GM18909 (cell line): Measurements from ENCODE around the gene SAG.
A peak's percentile ranks its signal among the peaks of the same experiment; 100 is the strongest.

ENCODE experiments used
- ATAC-seq: cut with Tn5 transposase; IDR thresholded peaks from one replicate; pipeline ENCODE4 v1.9.1; 2021; ENCODE audit warnings: mild to moderate bottlenecking; ENCODE audit not compliant: unreplicated experiment, poor library complexity

SAG gene

DNA sequence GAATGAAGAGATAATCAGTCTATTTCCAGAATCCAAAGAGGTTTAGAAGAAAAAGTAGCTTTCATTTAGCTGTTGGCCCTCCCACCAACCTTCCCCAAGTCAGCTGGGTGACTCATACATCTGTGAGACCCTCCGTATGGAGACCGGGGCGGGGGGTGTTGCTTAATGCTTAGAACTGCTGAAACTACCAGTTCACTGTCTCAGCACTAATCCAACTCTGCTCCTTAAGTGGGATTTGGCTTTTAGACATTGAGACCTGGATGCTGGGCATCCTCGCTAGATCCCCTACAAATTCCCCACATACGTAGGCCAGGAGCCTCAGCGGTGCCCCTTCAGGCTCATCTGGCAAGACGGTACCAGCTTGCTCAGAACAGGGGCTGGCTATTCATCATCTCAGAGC, at the start of gene SAG:
SAG (plus strand) TSS at position 252 of the 400 bp plus-strand sequence. CDS start 1,374 bp downstream, outside the sequence.
- ATAC-seq, result no peak

DNA sequence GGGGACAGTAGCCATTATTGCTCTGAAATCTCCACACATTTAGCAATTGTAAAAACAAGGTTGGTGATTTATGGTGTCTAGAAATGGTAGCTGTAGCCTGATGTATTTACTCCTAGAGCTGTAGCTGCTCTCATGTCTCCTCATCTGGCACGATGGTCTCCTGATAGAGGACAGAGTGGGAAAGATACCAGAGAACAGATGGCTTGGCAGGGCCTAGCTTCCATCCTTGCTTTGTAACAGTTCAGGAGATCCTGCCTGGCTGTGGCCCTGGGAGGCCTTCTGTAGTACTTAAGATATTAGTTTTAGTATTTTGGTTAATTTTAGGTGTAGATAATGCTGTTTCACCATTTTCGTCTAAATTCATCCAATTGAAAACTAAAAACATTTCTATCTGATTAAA, 49.4 kb upstream of the SAG start:
- ATAC-seq, result no peak

DNA sequence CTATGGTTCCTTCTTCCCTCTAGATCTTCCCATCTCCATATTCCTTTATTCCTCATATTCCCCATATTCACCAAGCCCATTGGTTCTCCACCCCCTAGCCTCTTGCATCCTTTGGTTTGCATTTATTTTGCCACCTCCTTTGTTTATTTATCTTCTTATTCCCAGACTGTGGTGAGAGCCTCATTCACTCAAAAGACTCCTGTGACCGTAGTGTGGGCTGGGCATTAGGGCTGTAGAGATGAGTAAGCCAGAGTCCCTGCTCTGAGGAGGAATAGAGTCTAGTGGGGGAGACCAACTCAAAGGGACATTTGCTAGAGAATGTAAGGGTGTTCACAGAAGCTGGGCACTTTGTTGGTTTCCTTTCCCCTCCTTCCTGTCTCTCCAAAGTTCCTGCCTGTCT, 47.9 kb upstream of the SAG start:
- no peak for ATAC-seq

DNA sequence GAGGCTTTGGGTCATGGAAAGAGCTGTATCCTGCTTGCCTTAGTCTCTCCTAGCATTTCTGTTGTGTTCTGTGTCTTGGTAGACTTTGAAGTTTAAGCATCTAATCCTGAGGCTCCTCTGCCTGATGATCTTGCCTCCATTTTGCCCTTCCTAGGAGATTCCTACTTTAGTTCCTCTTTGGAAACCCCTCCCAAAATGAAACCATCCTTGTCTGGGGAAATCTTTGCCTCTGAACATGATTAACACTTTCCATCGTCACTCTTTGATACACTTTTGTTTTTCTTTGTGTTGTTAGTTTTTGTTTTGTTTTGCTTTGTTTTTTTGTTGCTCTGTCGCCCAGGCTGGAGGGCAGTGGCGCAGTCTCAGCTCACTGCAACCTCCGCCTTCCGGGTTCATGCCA, 47.0 kb upstream of the SAG start:
- no peak for ATAC-seq

DNA sequence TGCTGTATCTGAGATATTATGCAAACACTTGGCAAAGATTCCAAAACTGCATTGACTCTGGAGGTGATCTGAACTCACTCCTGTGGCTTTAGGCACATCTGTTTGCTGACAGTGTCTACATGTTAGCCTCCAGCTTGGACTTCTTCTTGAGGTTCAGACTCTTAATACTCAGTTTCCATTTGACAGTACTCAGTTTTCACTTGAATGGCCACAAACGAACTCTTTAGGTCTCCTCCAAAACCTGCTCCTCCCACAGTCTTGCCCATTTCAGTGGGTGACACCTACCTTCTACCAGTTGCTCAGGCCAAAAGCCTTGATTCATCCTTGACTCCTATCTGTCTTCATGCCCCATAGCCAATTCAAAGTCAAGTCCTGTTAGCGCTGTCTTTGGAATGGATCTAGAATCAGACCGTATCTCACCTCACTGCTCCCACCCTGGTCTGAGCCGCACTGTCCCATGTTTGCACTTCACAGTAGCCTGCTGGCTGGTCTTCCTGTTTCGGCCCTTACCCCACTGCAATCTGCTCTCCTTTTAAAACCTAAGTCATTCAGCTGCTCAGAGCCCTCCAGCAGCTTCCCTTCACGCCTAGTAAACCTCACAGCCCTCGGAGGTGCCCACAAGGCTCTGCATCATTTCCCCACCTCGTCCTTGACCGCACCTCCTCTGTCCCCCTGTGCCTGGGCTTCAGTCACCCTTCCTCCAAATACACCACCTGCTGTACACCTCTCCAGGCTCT, 45.6 kb upstream of the SAG start:
- ATAC-seq, result peak; percentile 62

DNA sequence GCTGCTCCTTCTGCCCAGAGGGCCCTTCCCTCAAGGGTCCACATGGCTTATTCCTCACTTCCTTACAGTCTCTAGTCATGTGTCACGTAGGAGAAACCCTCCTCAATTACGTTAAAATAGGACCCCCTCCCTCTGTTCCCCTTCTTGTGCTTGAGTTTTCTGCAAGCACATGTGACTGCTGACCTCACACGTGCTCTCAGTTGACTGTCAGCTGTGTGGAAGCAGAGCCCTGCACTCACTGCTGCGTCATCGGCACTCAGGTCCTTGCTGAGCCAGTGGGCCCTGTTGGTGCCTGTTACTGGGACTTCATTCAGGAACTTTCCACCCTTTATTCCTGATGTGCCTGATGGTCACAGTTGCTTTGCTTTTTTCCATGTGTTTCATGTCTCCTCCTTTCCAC, 45.1 kb upstream of the SAG start:
- no peak for ATAC-seq

DNA sequence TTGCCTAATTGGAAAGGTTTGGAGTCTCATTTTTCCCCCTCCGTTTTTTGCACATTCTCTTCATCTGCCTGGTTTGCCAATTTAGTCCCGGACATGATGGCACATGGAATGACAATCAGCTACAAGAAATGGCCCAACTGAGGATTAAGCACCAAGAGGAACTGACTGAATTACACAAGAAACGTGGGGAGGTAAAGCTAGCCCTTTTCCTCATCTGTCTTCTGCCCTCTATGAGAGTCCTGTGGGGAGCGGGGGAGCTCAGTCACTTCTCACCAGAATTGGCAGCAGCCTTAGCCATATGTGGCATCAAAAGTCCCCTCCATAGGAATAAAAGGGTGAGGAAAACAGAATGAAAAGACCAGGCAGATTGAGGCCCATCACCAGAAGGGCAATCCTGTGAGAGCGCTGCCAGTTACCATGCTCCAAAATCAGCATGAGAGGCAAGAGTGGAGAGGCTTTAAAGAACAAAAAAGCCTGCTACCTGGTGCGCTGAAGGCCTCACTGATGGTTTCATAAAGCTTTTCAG, 44.5 kb upstream of the SAG start:
- no peak for ATAC-seq

DNA sequence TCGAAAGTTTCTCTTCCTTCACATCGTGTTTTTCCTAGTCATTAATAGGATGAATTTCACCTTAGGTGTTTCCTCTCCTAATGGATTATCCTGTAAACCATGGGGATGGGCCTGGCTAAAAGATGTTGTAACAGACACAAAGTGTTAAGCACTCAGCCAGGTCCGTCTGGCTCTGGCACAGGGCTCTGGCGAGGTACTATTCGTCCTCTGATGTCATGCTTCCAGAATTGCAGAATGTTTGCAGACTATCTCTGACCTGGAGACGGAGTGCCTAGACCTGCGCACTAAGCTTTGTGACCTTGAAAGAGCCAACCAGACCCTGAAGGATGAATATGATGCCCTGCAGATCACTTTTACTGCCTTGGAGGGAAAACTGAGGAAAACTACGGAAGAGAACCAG, 42.9 kb upstream of the SAG start:
- no peak for ATAC-seq

DNA sequence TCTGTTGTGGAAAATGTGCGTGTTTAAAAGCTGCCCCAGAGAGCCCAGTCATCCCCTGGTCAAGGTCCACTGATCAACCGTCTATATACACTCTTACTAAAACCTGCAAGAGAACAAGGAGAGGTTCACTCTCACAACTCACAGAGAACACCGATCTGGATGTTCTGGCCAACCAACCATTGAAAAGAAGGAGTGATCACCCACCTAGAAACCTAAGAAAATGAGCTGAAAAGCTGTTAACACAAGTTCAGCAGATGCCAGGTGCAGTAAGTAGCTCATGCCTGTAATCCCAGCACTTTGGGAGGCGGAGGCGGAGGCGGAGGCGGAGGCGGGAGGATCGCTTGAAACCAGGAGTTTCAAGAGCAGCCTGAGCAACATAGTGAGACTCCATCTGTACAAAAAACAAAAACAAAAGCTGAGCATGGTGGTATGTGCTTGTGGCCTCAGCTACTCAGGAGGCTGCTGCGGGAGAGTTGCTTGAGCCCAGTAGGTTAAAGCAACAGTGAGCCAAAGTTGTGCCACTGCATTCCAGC, 41.7 kb upstream of the SAG start:
- ATAC-seq, result no peak

DNA sequence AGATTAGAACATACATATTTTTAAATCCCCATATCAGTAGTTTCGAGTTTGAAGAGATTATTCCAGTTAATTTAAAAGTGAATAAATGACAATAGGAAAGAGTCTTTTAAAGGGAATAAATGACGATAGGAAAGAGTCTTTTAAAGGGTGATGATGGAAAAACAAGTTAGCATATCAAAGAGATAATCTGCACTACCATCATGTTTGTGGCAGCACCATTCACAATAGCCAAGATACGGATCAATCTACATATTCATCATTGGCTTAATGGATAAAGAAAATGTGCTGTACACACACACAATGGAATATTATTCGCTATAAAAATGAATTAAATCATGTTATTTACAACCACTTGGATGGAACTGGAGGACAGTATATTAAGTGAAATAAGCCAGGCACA, 41.1 kb upstream of the SAG start:
- no peak for ATAC-seq

DNA sequence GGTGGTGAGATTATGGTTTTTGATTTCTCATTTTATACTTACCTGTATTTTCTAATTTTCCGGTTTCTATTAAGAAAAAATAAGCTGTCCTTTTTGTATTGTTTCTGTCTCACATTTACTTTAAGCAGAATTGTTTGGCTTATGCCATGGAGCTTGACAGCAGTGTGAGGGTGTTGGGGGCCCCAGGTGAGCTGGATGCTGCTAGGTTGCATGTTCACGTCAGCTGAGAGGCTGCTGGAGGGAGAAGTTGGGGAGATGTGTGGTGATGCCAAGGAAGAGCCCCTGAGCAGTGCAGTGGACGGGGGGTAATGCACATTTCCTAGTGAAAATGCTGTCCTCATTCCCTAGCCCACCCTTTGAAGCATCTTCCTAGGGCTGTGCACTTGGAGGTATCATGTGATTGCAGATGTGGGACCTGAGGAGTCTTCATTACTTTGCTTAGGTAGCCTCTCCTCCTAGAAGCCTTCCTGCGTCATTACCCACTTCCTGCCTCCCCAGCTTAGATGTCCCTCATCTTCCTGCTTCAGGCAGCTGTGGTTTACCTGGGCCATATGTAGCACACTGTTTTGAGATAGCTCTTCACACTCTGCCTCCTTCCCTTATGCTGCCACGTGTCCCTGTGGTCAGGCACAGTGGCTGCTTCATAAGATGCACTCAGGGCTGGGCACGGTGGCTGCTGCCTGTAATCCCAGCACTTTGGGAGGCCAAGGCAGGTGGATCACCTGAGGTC, 39.9 kb upstream of the SAG start:
- ATAC-seq, result peak; percentile 87

DNA sequence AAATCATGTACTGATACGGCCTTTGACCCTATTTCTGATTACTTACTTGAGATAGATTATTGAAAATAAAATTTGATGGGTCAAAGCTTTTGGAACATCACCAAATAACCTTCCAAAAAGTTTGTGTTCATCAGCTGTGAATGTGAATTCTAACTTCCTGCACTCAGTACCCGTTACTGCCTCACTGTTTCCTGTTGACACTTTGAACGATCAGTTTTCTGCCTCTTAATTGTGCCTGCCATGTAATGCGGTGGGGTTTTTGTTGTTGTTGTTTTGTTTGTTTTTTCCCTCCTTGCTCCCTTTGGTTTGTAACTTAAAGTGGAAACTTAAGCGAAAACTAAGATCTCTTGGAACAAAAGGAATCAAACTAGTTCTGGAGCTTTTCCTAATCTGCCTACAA, 37.2 kb upstream of the SAG start:
- no peak for ATAC-seq

DNA sequence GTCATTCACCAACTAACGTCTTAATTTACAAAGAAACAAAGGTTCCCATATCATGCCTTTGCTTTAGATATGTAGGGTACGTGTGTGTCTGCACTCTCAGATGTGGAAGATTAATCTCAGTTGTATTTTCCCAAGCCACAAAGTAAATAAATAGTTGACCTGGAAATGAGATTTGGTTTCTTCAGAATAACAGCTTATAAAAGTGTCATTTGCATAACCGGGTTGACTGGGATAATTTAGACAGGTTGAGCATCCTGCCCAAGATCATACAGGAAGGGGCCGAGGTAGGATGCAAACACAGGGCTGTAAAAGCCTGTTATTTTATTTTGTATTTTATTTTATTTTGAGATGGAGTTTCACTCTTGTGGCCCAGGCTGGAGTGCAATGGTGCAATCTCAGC, 36.7 kb upstream of the SAG start:
- ATAC-seq, result no peak

DNA sequence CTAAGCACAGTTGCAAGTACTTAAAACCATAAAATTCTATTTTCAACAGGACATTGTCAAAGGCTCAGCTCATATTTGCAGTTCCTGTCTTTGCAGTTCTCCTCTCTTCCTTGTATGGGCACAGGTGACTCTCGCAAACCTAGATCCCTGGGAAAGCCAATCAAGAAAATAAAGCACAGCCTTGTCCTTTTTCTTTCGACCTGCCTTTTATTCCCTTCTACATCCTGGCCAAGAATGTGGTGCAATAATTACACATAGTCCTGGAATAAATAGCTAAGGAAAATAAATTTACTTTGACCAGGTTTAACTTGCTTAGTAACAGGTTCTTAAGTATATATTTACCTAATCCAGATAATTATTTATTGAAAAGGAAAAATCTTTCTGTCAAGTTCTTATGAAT, 35.9 kb upstream of the SAG start:
- ATAC-seq, result no peak

DNA sequence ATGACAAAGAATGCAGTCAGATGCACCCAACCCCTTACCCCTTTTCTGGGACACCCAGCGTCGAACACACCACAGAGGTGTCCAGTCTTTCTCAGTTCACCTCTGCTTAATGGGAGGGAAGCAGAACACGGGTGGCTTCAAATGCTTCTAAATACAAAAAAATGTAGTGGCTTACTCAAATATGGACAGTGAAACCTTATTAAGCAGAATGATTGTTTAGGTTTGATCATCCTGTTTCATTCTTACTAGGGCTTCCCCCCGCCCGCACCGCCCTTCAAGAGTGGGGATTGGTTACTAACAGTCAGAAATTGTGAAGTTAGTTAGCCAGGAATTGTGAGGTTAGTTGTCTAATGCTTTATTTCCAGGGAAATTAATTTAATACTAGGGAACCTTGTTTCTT, 34.5 kb upstream of the SAG start:
- ATAC-seq, result no peak

DNA sequence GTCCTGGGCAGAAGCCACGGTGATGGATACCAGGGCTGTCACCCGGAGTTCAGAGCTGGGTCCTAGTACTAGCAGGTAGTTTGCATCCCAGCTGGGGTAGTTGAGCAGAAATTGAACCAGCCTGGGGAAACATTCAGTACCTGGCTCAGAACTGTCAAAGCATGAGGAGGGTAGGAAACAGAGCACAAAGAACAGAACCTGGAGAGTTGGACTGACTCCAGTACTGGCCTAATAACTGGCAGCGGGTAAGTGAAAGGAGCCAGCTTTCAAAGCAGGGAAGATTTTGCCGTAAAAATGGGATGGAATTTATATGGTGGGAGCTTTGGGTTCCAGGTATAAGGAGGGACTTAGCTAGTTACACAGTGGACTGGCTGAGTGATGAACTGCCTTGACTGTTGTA, 32.4 kb upstream of the SAG start:
- no peak for ATAC-seq

DNA sequence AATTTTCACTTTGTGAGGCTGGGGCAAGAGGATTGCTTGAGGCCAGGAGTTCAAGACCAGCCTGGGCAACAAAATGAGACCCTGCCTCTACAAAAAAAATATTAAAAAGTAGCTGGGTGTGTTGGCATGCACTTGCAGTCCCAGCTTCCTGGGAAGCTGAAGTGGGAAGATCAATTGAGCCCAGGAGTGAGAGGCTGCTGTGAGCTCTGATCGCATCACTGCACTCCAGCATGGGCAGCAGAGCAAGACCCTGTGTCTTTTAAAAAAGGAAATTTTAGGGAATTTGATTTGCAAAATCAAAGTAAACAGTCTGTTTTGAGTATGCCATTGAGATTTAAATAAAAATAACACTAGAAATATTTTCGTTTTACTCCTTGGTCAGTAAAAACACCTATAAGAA, 28.7 kb upstream of the SAG start:
- no peak for ATAC-seq

DNA sequence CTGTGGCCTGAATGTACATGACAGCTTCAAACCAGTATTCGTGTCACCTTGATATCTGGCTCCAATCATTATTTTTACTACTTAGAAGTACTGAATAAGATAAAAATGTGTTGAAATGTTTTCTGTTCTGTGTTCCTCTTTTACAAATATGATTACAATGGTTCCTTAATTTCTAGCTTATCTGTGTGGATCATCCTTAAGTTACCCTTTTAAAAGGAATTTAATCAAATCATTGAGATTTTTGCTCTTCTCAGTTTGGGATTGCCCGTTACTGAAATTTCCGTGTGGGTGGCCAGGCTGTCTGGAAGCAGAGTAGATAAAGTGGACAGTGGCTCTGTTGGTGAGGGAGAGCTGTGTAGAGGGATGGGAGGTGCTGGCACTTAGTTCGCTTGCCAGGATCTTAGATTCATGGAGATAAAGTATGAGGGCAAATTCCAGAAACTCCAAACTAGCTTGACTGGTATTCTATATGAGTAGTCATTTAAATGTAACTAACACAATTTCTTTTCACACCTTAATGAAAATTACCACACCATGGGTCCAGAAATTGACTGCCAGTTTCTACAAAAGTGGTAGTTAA, 27.4 kb upstream of the SAG start:
- ATAC-seq, result no peak

DNA sequence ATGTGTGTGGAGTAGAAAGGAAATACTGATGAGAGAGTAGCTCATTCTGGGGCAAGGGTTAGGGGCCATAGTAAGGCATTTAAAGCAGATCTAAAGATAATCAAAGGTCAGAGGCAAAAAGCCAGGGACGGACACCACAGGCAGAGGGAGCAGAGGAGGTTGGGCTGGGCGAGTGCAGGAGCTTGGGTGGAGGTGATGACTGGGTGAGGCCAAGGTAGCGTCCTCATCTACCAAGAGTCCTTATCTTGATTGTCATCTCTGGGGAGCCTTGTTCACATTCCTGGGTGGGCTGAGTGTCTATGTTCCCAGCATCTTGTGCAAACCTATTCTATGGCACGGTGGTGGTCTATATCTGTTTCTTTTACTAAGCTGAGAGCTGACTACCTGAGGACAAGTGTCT, 26.1 kb upstream of the SAG start:
- ATAC-seq, result no peak

DNA sequence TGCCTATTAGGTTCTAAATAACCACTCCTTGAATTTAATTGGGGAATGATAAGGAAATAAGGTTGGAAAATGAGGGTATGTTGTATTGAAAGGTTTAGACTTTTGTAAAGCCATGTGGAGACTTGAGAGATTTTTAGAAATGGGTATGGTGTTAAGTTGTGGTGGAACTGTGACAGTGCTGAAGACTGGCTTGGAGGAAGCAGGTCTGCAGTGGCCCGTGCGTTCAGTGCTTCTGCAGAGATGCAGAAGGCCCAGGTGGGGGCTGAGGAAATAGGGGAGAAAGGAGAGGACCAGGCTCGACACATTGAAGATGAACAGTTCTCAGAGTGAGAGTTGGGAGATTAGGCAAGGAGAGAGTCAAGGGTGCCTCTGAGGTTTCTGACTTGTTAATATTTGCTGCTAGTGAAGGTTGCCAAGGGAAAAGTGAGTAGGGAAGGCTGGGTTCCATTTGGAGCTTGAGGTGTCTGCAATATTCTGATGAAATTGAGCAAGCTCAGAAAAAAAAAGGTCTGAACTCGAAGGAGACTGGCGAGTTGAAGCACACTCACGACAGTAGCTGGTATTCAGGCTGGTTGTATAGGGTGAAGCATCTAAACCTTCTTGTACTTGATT, 25.5 kb upstream of the SAG start:
- no peak for ATAC-seq

DNA sequence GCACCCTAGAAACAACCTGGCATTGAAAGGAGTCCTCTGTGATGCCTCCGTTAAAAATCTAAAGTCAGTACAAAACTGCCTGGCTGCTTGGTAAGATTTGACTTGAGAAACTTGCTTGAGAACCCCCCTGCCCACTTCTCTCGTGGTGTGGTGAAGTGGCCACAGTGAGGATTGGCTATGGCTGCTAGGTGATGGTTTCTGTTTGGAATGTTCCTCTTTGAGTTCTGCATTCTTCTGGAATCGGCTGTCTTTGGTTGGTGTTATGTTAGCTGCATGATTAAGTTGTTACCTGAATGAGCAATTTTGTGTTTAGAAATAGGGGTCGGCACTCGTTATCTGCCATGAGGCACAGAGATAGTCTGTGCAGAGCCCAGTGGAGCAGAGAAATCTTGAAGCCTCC, 21.7 kb upstream of the SAG start:
- ATAC-seq, result no peak
